ENCODE data around the gene TTC27. TPM values are rescaled to one million over a fixed set of nuclear protein-coding genes. Genes with fewer than 3 reads are reported as not detected.

Gene TTC27
- total and polyA plus RNA-seq, 2 of the 13 experiments (the other 11 are each of a cell fraction or from before 2014, with no cell fraction given): 26.7 to 44.7 TPM

- WGBS (ENCODE audit: low lambda C conversion rate): 95% methylated on average over 4 of the region's 4 CpGs
- no peak for FAIRE-seq
- ATAC-seq: no peak
- TF ChIP-seq ZNF282 (IDR thresholded peaks at IDR 0.05; ENCODE audit: partially characterized antibody): no peak
- no peak for TF ChIP-seq THAP11 (CRISPR knock-in tag; IDR thresholded peaks at IDR 0.05)
- no peak for TF ChIP-seq ZNF672 (CRISPR knock-in tag; IDR thresholded peaks at IDR 0.05)
- no peak for TF ChIP-seq ZNF253 (CRISPR knock-in tag; IDR thresholded peaks at IDR 0.05; ENCODE audit: borderline replicate concordance)
- no peak for TF ChIP-seq HMGXB4 (CRISPR knock-in tag; IDR thresholded peaks at IDR 0.05; ENCODE audit: borderline replicate concordance in 1 of 2, low read depth in 1 of 2)
- no peak for TF ChIP-seq NFRKB (IDR thresholded peaks at IDR 0.05)
- no peak for TF ChIP-seq ELF4 (CRISPR knock-in tag; IDR thresholded peaks at IDR 0.05; ENCODE audit: borderline replicate concordance)
- no peak for TF ChIP-seq ZBED4 (CRISPR knock-in tag; IDR thresholded peaks at IDR 0.05; ENCODE audit: borderline replicate concordance)
- TF ChIP-seq, protein P1, sequence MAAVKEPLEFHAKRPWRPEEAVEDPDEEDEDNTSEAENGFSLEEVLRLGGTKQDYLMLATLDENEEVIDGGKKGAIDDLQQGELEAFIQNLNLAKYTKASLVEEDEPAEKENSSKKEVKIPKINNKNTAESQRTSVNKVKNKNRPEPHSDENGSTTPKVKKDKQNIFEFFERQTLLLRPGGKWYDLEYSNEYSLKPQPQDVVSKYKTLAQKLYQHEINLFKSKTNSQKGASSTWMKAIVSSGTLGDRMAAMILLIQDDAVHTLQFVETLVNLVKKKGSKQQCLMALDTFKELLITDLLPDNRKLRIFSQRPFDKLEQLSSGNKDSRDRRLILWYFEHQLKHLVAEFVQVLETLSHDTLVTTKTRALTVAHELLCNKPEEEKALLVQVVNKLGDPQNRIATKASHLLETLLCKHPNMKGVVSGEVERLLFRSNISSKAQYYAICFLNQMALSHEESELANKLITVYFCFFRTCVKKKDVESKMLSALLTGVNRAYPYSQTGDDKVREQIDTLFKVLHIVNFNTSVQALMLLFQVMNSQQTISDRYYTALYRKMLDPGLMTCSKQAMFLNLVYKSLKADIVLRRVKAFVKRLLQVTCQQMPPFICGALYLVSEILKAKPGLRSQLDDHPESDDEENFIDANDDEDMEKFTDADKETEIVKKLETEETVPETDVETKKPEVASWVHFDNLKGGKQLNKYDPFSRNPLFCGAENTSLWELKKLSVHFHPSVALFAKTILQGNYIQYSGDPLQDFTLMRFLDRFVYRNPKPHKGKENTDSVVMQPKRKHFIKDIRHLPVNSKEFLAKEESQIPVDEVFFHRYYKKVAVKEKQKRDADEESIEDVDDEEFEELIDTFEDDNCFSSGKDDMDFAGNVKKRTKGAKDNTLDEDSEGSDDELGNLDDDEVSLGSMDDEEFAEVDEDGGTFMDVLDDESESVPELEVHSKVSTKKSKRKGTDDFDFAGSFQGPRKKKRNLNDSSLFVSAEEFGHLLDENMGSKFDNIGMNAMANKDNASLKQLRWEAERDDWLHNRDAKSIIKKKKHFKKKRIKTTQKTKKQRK (IDR thresholded peaks at IDR 0.05; ENCODE audit: low read length): no peak
- no peak for TF ChIP-seq NR0B2 (CRISPR knock-in tag; IDR thresholded peaks at IDR 0.05)
- TF ChIP-seq MEF2D (CRISPR knock-in tag; IDR thresholded peaks at IDR 0.05): no peak
- TF ChIP-seq, protein P2, sequence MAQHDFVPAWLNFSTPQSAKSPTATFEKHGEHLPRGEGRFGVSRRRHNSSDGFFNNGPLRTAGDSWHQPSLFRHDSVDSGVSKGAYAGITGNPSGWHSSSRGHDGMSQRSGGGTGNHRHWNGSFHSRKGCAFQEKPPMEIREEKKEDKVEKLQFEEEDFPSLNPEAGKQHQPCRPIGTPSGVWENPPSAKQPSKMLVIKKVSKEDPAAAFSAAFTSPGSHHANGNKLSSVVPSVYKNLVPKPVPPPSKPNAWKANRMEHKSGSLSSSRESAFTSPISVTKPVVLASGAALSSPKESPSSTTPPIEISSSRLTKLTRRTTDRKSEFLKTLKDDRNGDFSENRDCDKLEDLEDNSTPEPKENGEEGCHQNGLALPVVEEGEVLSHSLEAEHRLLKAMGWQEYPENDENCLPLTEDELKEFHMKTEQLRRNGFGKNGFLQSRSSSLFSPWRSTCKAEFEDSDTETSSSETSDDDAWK (CRISPR knock-in tag; IDR thresholded peaks at IDR 0.05): no peak
- no peak for TF ChIP-seq SOX5 (CRISPR knock-in tag; IDR thresholded peaks at IDR 0.05; ENCODE audit: borderline replicate concordance)
- TF ChIP-seq CREM (IDR thresholded peaks at IDR 0.05): no peak
- no peak for TF ChIP-seq CREM (CRISPR knock-in tag; IDR thresholded peaks at IDR 0.05)
Observed at GRCh38 chr2:32783933-32784332, 156.1 kb downstream of the TTC27 start.

More at GRCh38 chr2:32783933-32784332, 156.1 kb downstream of the TTC27 start:
- Histone ChIP-seq H3K4me3 (replicated peaks in 1 of 3; ENCODE audit: insufficient read depth in 1 of 3, low read depth in 2 of 3, low read length in 3 of 3) (no peak overlapping the region), H3K36me3 (replicated peaks in 1 of 2; ENCODE audit: control insufficient read depth in 1 of 2, insufficient read depth in 2 of 2, low read length in 2 of 2) (peaks cover 0 to 17% of the 10 kb centered on the region in 2 experiments; a peak in 2 of 5 replicates), H3K79me2 (ENCODE audit: insufficient read depth, low read length) (no peaks in the 10 kb centered on the region), H3K4me2 (ENCODE audit: low read depth, low read length) (no peak overlapping the region), H3K4me1 (ENCODE audit: insufficient read depth, low read length) (peaks cover 5% of the 10 kb centered on the region), H3K27me3 (ENCODE audit: control insufficient read depth in 1 of 2, insufficient read depth in 2 of 2, low read length in 2 of 2) (no peaks in the 10 kb centered on the region), H3K9me3 (ENCODE audit: low read length) (peaks cover 7% of the 10 kb centered on the region; the same call in 1 of the 2 replicates), H2AFZ (ENCODE audit: low read length) (no peak overlapping the region), H3K27ac (ENCODE audit: extremely low read length, insufficient read depth, low read length) (no peak overlapping the region), H3K9ac (ENCODE audit: insufficient read depth, low read depth, low read length) (no peak overlapping the region), H4K20me1 (ENCODE audit: insufficient read depth, low read length) (no peaks in the 10 kb centered on the region)
- intact Hi-C loops (cut with micrococcal nuclease; ENCODE audit: unreplicated experiment) (no loop called here), in situ Hi-C loops (cut with HindIII; ENCODE audit: extremely low pct_ligation_motif_present, low pct_unique_long_range_greater_than_20kb) (no loop called here)
- ChIA-PET CTCF (ENCODE audit: low intra/inter-chr PET ratio, low total read pairs) (no interaction called here), POLR2A (no interaction called here)
- no TSS peak for BruUV-seq (replicated peaks)
- DNase-seq (ENCODE audit: low spot score): no peak

Data from HepG2 (cell line).